DMS 273 (cell line): ENCODE data around the gene MAP2K1.
"Not testable (repeated sequence)": the region's sequence is repeated elsewhere in the genome, so short reads cannot be mapped to it uniquely, and the experiment has no call there.

ENCODE experiments used
- DNase-seq: peaks from one replicate; lab custom pipeline; 2025; ENCODE audit not compliant: unreplicated experiment; lab: John Stamatoyannopoulos, UW

The MAP2K1 gene

GRCh38 chr15:66423149-66423548 lies 36.4 kb downstream of the MAP2K1 start:
- DNase-seq = no peak

- DNase-seq = no peak
Observed at GRCh38 chr15:66424963-66425612, 38.4 kb downstream of the MAP2K1 start.

GRCh38 chr15:66425837-66426236 lies 39.1 kb downstream of the MAP2K1 start:
- DNase-seq = no peak

DNA sequence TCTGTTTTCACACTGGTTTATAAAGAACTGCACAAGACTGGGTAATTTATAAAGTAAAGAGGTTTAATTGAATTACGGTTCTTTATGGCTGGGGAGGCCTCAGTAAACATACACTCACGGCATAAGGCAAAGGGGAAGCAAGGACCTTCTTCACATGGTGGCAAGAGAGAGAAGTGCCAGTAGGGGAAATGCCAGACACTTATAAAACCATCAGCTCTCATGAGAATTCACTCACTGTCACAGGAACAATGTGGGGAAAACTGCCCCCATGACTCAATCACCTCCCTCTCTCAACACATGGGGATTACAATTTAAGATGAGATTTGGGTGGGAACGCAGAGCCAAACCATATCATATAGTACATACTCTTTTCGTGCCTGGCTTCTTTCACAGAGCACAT lies 42.4 kb downstream of the MAP2K1 start:
- DNase-seq = no peak

GRCh38 chr15:66429546-66429945 lies 42.8 kb downstream of the MAP2K1 start:
- no peak for DNase-seq

- DNase-seq = no peak
Observed at GRCh38 chr15:66430627-66431255, 44.0 kb downstream of the MAP2K1 start.

GRCh38 chr15:66433726-66434125 lies 47.0 kb downstream of the MAP2K1 start:
- no peak for DNase-seq

DNA sequence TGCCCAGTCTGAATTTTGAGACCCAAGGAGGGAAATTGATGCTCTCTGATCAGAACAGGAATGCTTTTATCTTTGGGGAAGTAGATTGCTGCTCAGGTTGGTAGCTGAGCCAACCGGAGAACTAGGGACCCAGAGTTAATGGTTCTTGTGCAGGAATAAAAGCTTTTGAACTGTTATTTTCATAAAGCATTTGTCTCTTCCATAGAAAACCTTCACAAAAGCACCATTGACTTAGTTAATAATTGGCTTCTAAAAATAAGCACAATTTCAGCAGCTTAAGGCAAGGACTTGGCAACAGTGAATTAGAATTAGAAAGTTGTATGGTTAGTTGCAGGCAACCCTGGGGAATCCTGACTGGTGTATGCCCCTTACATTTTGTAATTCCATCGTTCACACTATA lies 53.8 kb downstream of the MAP2K1 start:
- DNase-seq = no peak

DNA sequence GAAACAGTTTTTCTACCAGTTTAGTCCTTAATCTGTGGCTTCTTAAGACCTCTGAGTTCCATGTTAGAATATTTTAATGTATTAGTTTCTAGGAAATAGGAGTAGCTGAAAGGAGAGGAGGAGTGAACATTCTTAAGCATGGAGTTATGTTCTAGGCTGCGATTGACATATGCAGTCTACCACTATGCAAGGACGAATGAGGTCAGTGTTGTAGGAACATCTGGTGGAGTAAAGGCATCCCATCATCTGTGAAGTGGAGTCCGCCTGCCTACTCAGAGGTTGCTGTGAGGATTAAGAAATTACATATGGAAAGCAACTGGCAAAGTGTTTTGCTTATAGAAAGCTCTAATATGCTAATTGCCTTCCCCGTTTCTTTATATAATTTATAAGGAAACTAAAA lies 65.7 kb downstream of the MAP2K1 start:
- peak; percentile 74 for DNase-seq

DNA sequence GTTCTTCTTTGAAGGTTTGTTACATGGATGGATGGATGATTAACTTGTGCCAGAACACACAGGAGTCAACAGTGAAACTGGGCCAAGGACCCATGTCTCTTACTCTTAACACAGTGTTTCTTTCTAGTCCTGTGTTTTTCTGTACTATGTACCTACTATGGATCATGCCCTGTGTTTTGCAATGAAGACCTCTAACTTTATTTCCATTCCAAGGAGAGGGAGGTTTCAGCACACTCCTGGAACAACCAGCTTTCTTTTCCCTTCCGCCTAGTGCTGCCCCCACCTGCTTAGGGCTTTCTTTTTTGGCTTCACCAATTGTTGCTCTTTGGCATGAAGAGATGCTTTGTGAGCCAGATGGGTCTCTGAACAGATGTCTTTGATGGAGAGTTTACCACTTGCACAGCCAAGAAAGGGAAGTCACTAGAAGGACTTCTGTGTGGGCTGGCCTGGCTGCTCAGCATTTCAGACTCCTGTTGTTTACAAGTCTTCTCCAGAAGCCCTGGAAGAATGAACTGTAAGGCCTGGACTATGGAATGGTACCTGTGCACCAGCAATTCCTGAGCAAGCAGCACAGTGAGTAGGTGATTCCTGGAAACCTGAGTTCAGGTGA lies 66.4 kb downstream of the MAP2K1 start:
- DNase-seq = peak; percentile 73

- no peak for DNase-seq
Observed at GRCh38 chr15:66454143-66454542, 67.4 kb downstream of the MAP2K1 start.

GRCh38 chr15:66456211-66456610 lies 69.5 kb downstream of the MAP2K1 start:
- no peak for DNase-seq

DNA sequence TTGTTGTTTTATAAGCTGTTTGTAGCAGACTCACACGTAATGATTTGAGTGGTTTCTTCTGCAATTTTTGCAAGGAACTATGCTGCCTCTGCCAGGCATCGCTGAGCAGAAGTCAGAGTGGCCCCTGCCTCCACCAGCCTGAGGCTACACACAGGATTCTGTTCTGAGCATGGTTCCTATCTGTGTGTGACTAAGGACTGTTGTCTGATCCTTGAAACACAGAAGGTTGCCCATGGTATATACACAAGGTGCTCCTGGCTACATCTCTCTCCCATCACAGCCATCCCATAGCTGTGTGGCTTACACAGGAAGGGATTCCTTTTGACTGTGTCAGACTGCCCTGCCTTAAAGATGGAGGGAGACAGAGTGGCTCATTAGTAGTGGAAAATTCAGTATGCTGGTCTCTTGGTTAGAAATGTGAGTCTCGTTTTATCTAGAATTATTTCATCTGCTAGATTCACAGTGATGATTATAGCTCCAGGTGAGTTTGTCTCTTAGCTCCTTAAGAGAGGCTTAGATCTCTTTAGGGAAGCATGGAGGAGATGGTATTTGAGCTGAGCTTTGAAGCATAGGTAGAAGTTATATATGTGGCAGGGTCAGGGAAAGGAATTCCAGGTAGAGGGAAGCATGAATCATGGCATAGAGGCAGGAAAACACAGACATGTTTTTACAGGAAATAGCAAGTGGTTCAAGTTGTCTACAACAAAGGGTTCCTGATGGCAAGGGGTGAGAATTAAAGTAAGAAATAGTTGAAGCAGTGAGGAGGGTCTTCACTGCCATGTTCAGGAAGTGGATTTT lies 73.3 kb downstream of the MAP2K1 start:
- DNase-seq = no peak

GRCh38 chr15:66461294-66461693 lies 74.6 kb downstream of the MAP2K1 start:
- DNase-seq = not testable (repeated sequence)

GRCh38 chr15:66461917-66462316 lies 75.2 kb downstream of the MAP2K1 start:
- DNase-seq = no peak

GRCh38 chr15:66462627-66463026 lies 75.9 kb downstream of the MAP2K1 start:
- no peak for DNase-seq

DNA sequence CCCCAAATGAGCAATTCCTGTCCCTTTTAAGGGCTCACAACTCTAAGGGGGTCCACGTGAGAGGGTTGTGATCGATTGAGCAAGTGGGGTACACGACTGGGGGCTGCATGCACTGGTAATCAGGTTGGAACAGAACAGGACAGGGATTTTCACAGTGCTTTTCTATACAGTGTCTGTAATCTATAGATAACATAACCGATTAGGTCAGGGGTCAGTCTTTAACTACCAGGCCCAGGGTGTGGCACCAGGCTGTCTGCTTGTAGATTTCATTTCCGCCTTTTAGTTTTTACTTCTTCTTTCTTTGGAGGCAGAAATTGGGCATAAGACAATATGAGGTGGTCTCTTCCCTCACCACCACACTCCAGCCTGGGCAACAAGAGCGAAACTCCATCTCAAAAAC lies 78.6 kb downstream of the MAP2K1 start:
- DNase-seq = not testable (repeated sequence)

GRCh38 chr15:66467162-66468040 lies 80.7 kb downstream of the MAP2K1 start:
- not testable (repeated sequence) for DNase-seq

DNA sequence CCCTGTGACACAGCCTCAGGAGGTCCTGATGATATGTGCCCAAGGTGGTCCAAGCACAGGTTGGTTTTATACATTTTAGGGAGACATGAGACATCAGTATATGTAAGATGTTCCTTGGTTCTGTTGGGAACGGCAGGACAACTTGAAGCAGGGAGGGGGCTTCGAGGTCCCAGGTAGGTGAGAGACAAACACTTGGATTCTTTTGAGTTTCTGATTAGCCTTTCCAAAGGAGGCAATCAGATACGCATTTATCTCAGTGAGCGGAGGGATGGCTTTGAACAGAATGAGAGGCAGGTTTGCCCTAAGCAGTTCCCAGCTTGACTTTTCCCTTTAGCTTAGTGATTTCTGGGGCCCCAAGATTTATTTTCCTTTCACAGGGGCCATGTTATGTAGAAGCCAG lies 84.1 kb downstream of the MAP2K1 start:
- DNase-seq = not testable (repeated sequence)

GRCh38 chr15:66472176-66472999 lies 85.7 kb downstream of the MAP2K1 start:
- peak; percentile 34 for DNase-seq
